C4-2B (cell line): ENCODE data around the gene FBXW11.

Source experiments
- ZFX ChIP-seq: fragments of 450-650 bp; IDR thresholded peaks from 2 replicates; pipeline ENCODE4 v1.6.1; 2017
- TF ChIP-seq, protein P1 (sequence below): fragments of 450-650 bp; conservative IDR thresholded peaks from 2 replicates; pipeline ENCODE4 v1.5.1; 2017; ENCODE audit warnings: mild to moderate bottlenecking

- TF ChIP-seq, protein P1, sequence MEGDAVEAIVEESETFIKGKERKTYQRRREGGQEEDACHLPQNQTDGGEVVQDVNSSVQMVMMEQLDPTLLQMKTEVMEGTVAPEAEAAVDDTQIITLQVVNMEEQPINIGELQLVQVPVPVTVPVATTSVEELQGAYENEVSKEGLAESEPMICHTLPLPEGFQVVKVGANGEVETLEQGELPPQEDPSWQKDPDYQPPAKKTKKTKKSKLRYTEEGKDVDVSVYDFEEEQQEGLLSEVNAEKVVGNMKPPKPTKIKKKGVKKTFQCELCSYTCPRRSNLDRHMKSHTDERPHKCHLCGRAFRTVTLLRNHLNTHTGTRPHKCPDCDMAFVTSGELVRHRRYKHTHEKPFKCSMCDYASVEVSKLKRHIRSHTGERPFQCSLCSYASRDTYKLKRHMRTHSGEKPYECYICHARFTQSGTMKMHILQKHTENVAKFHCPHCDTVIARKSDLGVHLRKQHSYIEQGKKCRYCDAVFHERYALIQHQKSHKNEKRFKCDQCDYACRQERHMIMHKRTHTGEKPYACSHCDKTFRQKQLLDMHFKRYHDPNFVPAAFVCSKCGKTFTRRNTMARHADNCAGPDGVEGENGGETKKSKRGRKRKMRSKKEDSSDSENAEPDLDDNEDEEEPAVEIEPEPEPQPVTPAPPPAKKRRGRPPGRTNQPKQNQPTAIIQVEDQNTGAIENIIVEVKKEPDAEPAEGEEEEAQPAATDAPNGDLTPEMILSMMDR: no peak
- no peak for TF ChIP-seq ZFX
These were observed 3.3 kb upstream of the FBXW11 start for GRCh38 chr5:172009536-172010270.
